ENCODE data around the gene PHACTR3. TPM values are rescaled to one million over a fixed set of nuclear protein-coding genes. Genes with fewer than 3 reads are reported as not detected.

The PHACTR3 gene
- polyA plus RNA-seq, 2 of the 4 experiments (the other 2 are of a cell fraction), result not detected

DNA sequence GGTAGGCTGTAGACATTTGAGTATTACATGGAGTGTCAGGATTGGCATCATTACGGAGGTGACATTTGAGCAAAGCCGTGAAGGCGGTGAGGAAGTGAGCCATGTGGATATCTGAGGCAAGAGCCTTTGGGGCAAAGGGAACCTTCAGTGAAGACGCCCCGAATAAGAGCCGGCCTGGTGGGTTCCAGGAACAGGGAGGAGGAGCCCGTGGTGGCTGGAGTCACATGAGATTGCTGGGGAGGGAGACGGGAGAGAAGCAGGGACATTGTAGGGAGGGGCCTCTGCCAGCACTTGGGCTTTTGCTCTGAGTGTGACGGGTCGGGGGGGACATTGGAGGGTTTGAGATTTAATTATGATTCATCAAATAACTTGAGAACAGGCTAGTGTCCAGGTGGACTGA, 78.3 kb downstream of the PHACTR3 start:
- 21% methylated on average over 10 of the region's 10 CpGs for WGBS (ENCODE audit: missing lambda C conversion rate)
- ChIA-PET CTCF (interaction anchor here (0.9 kb wide), 1 partner anchor 74 kb away, joined by 3 read pairs; no protein-coding TSS in a partner anchor), POLR2A (no interaction called here)
- Histone ChIP-seq H3K4me2 (no peak overlapping the region), H3K9me3 (no peaks in the 10 kb centered on the region), H3K4me1 (no peaks in the 10 kb centered on the region), H3K27ac (no peak overlapping the region), H3K4me3 (no peak overlapping the region)
- TF ChIP-seq FOSB (CRISPR knock-in tag; IDR thresholded peaks at IDR 0.05) (no peak), TP53 (CRISPR knock-in tag; IDR thresholded peaks at IDR 0.05) (no peak), ZFP36 (IDR thresholded peaks at IDR 0.05; ENCODE audit: borderline replicate concordance, partially characterized antibody) (no peak), BHLHE40 (IDR thresholded peaks at IDR 0.05; ENCODE audit: low read depth, low read length) (no peak), POLR2AphosphoS2 (conservative IDR thresholded peaks at IDR 0.05; ENCODE audit: low read length) (no peak)
- FAIRE-seq, result no peak
- DNase-seq (ENCODE audit: low read depth in 1 of 2, low spot score in 1 of 2), result no peak
- no peak for ATAC-seq

DNA sequence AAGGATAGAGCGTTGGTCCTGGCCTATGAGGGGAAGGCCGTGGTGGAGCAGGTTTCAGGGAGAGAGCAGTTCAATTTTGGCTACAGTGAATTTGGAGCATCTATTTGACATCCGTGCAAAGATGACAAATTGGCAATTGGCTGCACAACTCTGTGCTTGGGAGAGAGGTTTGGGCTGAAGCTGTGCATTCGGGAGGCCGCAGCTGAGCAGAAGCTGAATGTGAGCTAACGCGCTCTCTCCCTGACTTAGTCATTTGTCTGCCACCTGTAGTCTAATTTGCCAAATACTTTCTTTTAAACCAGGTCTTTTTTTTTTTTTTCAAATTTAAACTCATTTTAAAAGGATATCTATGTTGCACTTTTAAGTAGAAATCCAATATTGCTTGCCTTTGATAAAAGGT, 78.8 kb downstream of the PHACTR3 start:
- H3K27ac ChIP-seq, result no peak overlapping the region
- TF ChIP-seq RARB (CRISPR knock-in tag; IDR thresholded peaks at IDR 0.05) (no peak), ZC3H11A (IDR thresholded peaks at IDR 0.05) (no peak), POLR2AphosphoS2 (conservative IDR thresholded peaks at IDR 0.05; ENCODE audit: low read length) (no peak), SREBF2 (IDR thresholded peaks at IDR 0.05) (no peak), CTCF (IDR thresholded peaks at IDR 0.05) (no peak), CEBPB (IDR thresholded peaks at IDR 0.05) (no peak), FOXS1 (CRISPR knock-in tag; IDR thresholded peaks at IDR 0.05) (no peak)
- TF ChIP-seq, protein P1, sequence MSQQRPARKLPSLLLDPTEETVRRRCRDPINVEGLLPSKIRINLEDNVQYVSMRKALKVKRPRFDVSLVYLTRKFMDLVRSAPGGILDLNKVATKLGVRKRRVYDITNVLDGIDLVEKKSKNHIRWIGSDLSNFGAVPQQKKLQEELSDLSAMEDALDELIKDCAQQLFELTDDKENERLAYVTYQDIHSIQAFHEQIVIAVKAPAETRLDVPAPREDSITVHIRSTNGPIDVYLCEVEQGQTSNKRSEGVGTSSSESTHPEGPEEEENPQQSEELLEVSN (IDR thresholded peaks at IDR 0.05; ENCODE audit: borderline replicate concordance, low read depth), result no peak
- ATAC-seq (no peak), DNase-seq (ENCODE audit: low read depth in 1 of 2, low spot score in 1 of 2) (no peak), FAIRE-seq (no peak)
- no peaks in the 10 kb centered on the region for H3K9me3 ChIP-seq
- CTCF ChIA-PET, result interaction anchor here (0.9 kb wide), 1 partner anchor 74 kb away, joined by 3 read pairs; no protein-coding TSS in a partner anchor
- H3K4me1 ChIP-seq, result no peaks in the 10 kb centered on the region
- POLR2A ChIA-PET, result no interaction called here
- 48% methylated on average over 7 of the region's 7 CpGs for WGBS (ENCODE audit: missing lambda C conversion rate)
- no peak overlapping the region for H3K4me2 ChIP-seq
- H3K4me3 ChIP-seq, result no peak overlapping the region

GRCh38 chr20:59684685-59685242, 80.4 kb downstream of the PHACTR3 start:
- ATAC-seq (no peak), DNase-seq (ENCODE audit: low read depth in 1 of 2, low spot score in 1 of 2) (no peak), FAIRE-seq (no peak)
- Histone ChIP-seq H3K4me1 (no peaks in the 10 kb centered on the region), H3K4me3 (no peak overlapping the region), H3K4me2 (no peak overlapping the region), H3K9me3 (no peaks in the 10 kb centered on the region), H3K27ac (no peak overlapping the region)
- POLR2A ChIA-PET, result no interaction called here
- TF ChIP-seq CBX2 (IDR thresholded peaks at IDR 0.05; ENCODE audit: borderline replicate concordance, low read depth), result no peak
- no peak for TF ChIP-seq MAFK (IDR thresholded peaks at IDR 0.05; ENCODE audit: partially characterized antibody)
- 6% methylated on average over 9 of the region's 9 CpGs for WGBS (ENCODE audit: missing lambda C conversion rate)
- CTCF ChIA-PET, result interaction anchor here (1.0 kb wide), 1 partner anchor 85 kb away, joined by 3 read pairs; no protein-coding TSS in a partner anchor

DNA sequence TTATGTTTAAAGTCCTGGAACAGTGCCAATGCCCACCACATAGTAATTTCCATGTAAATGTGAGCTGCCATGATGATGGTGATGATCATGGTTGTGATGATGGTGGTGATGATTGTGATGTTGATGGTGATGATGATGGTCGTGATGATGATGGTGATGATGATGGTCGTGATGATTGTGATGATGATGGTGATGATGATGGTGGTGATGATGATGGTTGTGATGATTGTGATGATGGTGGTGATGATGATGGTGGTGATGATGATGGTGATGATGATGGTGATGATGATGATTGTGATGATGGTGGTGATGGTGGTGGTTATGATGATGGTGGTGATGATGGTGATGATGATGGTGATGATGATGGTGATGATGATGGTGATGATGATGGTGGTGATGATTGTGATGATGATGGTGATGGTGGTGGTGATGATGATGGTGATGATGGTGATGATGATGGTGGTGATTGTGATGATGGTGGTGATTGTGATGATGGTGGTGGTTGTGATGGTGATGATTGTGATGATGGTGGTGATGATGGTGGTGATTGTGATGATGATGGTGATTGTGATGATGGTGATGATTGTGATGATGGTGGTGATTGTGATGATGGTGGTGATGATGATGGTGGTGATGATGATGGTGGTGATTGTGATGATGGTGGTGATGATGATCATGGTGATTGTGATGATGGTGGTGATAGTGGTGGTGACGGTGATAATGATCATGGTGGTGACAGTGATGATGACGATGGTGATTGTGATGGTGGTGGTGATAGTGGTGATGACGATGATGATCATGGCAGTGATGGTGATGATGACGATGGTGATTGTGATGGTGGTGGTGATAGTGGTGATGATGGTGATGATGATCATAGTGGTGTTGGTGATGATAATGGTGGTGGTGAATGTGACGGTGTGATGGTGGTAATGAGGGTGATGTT, 82.3 kb downstream of the PHACTR3 start:
- no peak for DNase-seq (ENCODE audit: low read depth in 1 of 2, low spot score in 1 of 2)

More for the DNA sequence above, 82.3 kb downstream of the PHACTR3 start:
- no peak for FAIRE-seq
- Histone ChIP-seq H3K4me3 (no peak overlapping the region), H3K4me2 (no peak overlapping the region), H3K27ac (no peak overlapping the region), H3K4me1 (no peaks in the 10 kb centered on the region), H3K9me3 (no peaks in the 10 kb centered on the region)
- ATAC-seq, result no peak
- ChIA-PET CTCF (no interaction called here), POLR2A (no interaction called here)
- TF ChIP-seq USF2 (IDR thresholded peaks at IDR 0.05) (no peak), BHLHE40 (IDR thresholded peaks at IDR 0.05; ENCODE audit: low read depth, low read length) (no peak), HES2 (IDR thresholded peaks at IDR 0.05) (no peak), ZFP36 (IDR thresholded peaks at IDR 0.05; ENCODE audit: borderline replicate concordance, partially characterized antibody) (no peak), KDM5A (IDR thresholded peaks at IDR 0.05) (no peak), HOXB5 (CRISPR knock-in tag; IDR thresholded peaks at IDR 0.05) (no peak), ZC3H11A (IDR thresholded peaks at IDR 0.05) (no peak), NFE2L2 (conservative IDR thresholded peaks at IDR 0.05; ENCODE audit: low read length) (no peak), CBX8 (IDR thresholded peaks at IDR 0.05) (no peak), FOSB (CRISPR knock-in tag; IDR thresholded peaks at IDR 0.05) (no peak), TP53 (CRISPR knock-in tag; IDR thresholded peaks at IDR 0.05) (no peak)
- WGBS (ENCODE audit: missing lambda C conversion rate), result 13% methylated on average over 7 of the region's 7 CpGs

Measured in A549 (cell line).